NCI-H345 (cell line): ENCODE measurements around the gene LHFPL6.

Source experiments
- DNase-seq: peaks from one replicate; lab custom pipeline; 2025; lab: John Stamatoyannopoulos, UW

The LHFPL6 gene

GRCh38 chr13:39462428-39462827 lies 140.6 kb downstream of the LHFPL6 start:
- DNase-seq, result no peak

GRCh38 chr13:39461685-39462266 lies 141.2 kb downstream of the LHFPL6 start:
- DNase-seq, result no peak

- DNase-seq, result no peak
These were observed 145.7 kb downstream of the LHFPL6 start for GRCh38 chr13:39457274-39457673.

- no peak for DNase-seq
These were observed 147.3 kb downstream of the LHFPL6 start for GRCh38 chr13:39455521-39456175.

- DNase-seq, result peak; percentile 3
These were observed 150.2 kb downstream of the LHFPL6 start for GRCh38 chr13:39452834-39453233.

GRCh38 chr13:39452417-39452816 lies 150.6 kb downstream of the LHFPL6 start:
- DNase-seq, result no peak

- peak; percentile 73 for DNase-seq
These were observed 151.1 kb downstream of the LHFPL6 start for GRCh38 chr13:39451860-39452301.

GRCh38 chr13:39451301-39451700 lies 151.7 kb downstream of the LHFPL6 start:
- peak; percentile 37 for DNase-seq

GRCh38 chr13:39450176-39450575 lies 152.8 kb downstream of the LHFPL6 start:
- no peak for DNase-seq

- DNase-seq, result no peak
These were observed 154.2 kb downstream of the LHFPL6 start for GRCh38 chr13:39448834-39449233.

- no peak for DNase-seq
These were observed 156.1 kb downstream of the LHFPL6 start for GRCh38 chr13:39446865-39447264.

GRCh38 chr13:39444866-39445265 lies 158.1 kb downstream of the LHFPL6 start:
- no peak for DNase-seq

GRCh38 chr13:39433651-39434050 lies 169.3 kb downstream of the LHFPL6 start:
- DNase-seq, result no peak

- DNase-seq, result no peak
These were observed 170.8 kb downstream of the LHFPL6 start for GRCh38 chr13:39432196-39432595.

GRCh38 chr13:39422845-39423565 lies 180.0 kb downstream of the LHFPL6 start:
- no peak for DNase-seq

GRCh38 chr13:39419876-39420275 lies 183.1 kb downstream of the LHFPL6 start:
- DNase-seq, result peak; percentile 43

GRCh38 chr13:39419068-39419467 lies 183.9 kb downstream of the LHFPL6 start:
- no peak for DNase-seq

GRCh38 chr13:39418424-39418823 lies 184.6 kb downstream of the LHFPL6 start:
- DNase-seq, result no peak

GRCh38 chr13:39417643-39418042 lies 185.3 kb downstream of the LHFPL6 start:
- no peak for DNase-seq

- DNase-seq, result no peak
These were observed 185.9 kb downstream of the LHFPL6 start for GRCh38 chr13:39417131-39417530.

GRCh38 chr13:39415008-39415802 lies 187.8 kb downstream of the LHFPL6 start:
- DNase-seq, result no peak

- no peak for DNase-seq
These were observed 188.7 kb downstream of the LHFPL6 start for GRCh38 chr13:39414339-39414738.
